NCI-H187 treated with DMSO at 0.1 percent for 48 hours (cell line): ENCODE results near the gene TMEM242.
A peak's percentile ranks its signal among the peaks of the same experiment; 100 is the strongest.

ENCODE experiments used
- DNase-seq: peaks from one replicate; lab custom pipeline; 2025; lab: John Stamatoyannopoulos, UW

Gene TMEM242

GRCh38 chr6:157288575-157288974 is 34.7 kb downstream of the TMEM242 start:
- no peak for DNase-seq

- DNase-seq, result no peak
Observed at GRCh38 chr6:157287923-157288322, 35.4 kb downstream of the TMEM242 start.

DNA sequence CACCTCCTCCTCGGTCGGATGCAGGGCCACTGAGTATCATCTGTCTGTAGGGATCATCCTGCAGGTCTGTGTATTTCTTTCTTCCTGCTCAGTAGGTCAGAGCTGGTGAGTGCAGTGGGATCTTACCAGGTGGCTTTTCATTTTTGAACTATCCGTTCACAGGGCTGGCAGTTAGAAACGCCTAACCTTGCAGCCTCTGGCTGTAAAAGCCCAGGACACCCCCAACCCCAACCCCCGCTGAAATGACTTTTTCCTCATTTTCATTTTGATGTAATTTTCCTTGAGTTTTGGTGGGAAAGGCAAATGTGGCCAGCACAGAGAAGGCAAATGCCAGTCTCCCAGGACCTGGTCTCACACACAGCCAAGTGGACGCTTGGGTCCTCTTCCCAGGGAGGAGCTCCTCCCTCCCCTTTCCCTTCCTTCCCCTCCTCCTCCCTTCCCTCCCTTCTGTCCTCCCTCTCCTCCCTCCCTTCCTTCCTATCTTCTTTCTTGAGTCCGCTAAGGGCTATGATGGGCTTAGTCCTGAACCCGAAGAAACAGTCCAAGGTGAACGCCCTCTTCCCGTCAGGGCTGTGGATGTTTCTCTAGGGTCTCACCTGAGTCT is 36.0 kb downstream of the TMEM242 start:
- no peak for DNase-seq

DNA sequence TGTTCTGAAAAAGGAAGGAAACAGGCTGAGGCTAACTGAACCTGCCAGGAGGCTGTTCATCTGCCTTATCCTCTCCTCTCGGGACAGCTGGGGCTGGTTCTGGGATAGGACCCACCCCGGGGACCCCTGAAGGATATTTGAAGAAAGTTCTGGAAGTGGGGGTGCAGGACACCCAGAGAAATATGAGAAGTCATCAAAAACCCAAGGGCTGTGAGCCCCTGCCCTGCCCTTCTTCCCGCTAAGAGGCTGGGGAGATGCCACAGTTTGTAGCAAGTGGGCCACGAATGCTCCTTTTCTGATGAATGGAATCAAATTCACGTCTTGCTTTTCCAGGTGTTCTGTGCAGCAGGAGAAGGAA is 37.9 kb downstream of the TMEM242 start:
- DNase-seq, result no peak

DNA sequence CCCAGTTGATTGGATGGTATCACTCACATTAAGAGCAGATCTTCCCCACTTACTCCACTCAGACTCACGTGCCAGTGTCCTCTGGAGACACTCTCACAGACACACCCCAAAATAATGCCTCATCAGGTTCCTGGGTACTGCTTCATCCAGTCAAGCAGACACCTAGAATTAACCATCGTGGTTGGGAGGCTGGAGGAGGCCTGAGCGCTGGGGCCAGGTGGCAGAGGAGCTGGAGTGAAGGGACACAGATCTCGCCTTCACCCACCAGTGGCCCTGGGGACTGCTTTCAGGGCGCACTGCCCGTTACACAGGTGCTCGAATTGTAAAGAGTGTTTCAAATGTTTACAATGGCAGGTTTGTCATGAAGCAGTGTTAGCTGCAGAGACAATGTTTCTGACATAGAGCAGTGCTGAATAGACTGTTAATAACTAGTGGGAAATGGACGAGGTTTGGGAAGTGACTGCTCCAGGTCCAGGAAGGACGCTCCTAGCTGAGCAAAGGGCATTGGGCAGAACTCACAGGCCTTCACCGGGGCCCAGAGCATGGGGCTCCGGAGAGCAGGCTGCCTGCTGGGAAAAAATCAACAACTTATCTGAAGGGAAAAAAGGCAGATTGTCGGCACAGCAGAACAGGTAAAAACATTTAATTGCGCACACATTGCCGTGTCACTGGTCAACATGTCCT is 38.4 kb downstream of the TMEM242 start:
- no peak for DNase-seq

DNA sequence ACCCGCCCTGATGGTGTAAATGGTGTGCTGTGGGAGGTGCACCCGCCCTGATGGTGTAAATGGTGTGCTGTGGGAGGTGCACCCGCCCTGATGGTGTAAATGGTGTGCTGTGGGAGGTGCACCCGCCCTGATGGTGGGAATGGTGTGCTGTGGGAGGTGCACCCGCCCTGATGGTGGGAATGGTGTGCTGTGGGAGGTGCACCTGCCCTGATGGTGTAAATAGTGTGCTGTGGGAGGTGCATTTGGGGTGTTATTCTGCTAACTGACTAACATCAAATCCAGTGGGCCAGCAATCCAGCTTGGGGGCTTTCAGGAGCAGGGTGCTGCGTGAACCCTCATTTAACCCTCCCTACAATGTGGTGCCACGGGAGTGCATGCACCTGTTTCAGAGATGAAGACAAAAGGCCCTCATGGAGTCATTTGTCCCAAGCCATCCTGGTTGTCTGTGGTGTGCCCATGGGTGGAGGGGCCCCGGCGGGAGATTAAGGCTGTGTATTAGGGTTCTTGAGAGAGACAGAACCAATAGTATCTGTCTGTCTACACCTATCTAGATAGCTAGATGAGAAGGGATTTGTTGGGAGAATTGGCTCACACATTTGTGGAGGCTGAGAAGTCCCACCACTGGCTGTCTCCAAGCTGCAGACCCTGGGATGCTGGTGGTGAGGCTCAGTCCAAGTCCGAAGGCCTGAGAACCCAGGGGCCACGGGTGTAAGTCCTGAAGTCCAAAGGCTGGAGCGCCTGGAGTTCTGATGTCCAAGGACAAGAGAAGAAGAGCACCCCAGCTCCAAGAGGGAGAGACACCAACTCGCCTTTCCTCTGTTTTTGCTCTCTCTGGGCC is 39.2 kb downstream of the TMEM242 start:
- DNase-seq, result no peak

DNA sequence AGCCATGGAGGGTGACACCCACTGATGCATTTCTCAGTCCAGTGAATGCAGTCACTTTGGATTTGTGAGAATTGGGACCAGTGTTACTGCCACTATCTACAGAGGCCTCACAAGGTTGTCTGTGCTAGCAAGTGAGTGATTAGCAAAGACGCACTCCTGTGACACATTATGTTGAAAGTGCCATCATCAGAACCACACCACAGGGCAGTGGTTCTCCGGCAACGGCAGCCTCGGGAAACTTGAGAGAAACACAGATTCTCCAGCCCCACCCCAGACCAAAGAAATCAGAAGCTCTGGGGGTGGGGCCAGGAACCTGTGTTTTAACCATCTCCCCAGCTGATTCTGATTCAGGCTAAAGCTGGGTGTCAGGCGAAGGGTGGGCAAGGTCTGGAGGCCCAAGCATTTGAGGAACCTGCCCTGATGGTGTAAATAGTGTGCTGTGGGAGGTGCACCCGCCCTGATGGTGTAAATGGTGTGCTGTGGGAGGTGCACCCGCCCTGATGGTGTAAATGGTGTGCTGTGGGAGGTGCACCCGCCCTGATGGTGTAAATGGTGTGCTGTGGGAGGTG is 39.9 kb downstream of the TMEM242 start:
- no peak for DNase-seq

GRCh38 chr6:157282284-157282683 is 41.0 kb downstream of the TMEM242 start:
- DNase-seq, result no peak

DNA sequence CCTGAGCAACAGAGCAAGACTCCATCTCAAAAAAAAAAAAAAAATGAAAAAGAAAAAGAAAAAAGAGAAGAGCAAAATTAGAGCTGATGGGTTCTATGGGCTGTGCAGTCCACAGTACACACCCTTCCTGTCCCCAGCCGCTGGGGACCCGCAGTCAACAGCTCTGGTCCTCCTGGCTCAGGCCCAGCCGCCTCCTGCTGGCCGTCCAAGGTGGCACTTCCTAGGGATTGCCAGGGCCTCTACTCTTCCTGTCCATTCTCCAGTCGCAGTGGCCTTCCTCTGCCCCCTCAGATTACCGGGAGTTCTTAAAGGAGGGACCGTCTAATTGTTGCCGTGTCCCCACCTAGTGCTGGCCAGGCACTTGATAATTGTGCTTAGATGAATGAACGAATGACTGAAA is 41.7 kb downstream of the TMEM242 start:
- DNase-seq, result no peak

- DNase-seq, result no peak
Observed at GRCh38 chr6:157280947-157281346, 42.4 kb downstream of the TMEM242 start.

GRCh38 chr6:157280157-157280556 is 43.2 kb downstream of the TMEM242 start:
- DNase-seq, result no peak

GRCh38 chr6:157278171-157278570 is 45.1 kb downstream of the TMEM242 start:
- DNase-seq, result no peak

DNA sequence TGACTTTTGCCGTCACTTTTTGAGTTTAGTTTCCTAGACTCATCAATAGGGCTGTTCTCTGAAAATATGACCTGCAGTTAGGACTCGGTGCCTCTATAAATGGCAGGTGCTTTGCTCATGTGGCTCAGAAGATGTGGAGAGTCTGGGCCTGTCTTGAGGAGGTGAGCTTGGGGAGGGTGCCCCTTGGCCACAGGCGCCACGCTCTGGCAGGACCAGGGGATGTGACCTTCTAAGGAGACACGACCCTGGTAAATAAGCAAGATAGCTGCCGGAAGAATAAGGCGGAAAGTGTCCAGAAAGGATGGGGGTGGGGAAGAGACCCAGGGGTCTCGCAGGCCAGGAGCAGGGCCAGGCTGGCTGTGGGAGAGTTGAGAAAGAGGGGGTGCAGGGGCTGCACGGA is 46.6 kb downstream of the TMEM242 start:
- no peak for DNase-seq

DNA sequence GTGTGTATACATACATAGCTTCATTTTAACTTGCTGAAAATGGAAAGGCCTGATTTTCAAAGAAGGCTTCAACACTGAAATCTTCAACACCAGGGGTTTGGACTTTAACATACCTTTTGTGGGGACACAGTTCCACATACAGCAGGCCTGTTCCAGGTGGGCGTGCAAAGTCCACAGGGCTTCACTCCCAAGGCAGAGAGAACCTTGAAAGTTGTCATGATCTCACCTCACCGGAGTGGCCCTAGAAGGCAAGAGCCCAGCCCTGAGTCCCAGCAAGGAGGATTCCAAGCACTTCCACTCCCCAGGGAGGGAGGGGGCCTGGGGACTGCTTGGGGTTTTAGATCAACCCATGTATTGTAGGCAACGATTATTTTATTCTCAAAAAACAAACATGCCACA is 47.2 kb downstream of the TMEM242 start:
- no peak for DNase-seq

DNA sequence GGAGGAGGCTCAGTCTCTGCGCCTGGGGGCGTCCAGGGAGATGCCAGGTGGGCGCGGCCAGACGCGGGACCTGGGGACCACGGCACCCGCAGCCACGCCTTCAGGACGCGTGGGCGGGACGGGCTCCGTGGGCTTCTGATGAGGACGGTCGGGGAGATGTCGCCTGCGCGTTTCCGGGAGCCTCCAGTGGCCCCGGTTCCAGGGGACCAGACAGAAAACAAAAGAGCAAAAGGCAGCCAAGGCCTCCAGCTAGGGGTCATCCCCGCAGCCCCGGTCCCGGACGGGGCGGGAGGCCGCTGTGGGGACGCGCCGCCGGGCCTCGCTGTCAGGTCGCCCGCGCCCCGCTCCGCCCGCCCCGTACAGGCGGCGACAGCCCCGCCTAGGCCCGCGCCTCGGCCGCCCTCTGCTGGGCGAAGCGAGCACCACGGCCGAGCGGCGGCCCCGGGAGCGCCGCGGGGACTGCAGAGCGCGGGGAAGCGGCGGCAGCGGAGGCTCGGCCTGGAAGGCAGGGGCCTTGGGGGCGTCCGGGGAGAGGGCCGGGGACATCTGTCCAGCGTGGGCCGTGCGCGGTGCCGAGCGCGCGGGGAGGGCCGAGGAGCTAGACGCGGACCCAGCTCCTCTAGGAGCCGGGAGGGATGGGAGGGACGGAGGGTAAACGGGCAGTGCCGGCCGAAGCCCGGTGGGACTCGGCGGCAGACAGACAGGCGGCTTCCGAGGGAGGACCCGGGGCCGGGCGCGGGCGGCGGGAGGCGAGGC is 48.7 kb downstream of the TMEM242 start:
- DNase-seq, result peak; percentile 16

DNA sequence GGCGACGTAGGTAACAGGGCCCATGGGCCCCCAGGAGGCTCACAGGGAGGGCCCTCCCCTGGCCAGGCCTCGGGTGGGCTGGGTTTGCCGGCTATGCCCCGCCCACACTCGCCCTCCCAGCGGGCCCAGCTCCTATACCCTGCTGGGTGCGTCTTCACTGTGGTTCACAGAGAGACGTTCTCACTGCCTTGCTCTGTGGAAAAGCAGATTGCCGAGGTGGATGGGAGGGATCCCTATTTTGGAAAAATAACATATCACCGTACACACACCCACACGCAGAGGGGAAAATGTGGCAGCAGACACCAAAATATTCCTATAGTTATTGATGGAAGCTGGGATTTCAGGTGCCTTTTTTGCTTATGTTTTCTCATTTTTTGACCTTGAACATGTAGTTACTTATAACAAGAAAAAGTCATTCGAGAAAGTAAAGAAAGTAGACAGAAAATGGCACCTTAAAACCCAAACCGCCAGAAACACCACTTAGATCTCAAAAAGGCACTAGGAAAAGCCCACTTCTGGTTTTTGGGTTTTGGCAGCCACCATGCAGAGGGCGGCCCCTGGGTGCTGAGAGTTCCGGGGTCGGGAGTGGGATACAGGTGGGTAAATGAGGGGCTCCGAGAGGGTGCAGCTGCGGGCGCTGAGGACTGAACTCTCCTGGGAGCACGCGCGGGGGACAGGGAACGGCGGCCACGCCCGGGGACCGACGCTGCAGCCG is 49.4 kb downstream of the TMEM242 start:
- DNase-seq, result no peak

GRCh38 chr6:157272866-157273755 is 50.2 kb downstream of the TMEM242 start:
- no peak for DNase-seq

- DNase-seq, result no peak
Observed at GRCh38 chr6:157272372-157272771, 50.9 kb downstream of the TMEM242 start.

DNA sequence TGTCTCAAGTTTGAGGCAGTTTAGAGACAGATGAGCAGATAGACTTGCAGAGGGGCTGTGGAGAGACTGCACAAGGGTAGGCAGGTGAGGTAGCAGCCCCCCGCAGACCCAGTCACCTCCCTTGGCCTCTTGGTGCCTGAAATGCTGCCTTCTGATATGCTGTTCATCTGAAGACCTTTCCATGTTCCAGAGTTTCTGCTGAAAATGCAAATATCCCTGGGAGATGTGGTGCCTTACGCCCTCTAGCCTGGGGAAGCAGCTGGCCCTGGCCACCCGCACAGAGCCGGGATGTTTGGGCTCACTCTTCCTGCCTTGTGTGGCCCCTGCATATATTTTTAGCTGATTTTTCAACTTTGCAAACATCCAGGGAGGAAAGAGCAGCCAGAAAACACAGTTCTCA is 51.4 kb downstream of the TMEM242 start:
- no peak for DNase-seq

GRCh38 chr6:157271441-157271840 is 51.9 kb downstream of the TMEM242 start:
- DNase-seq, result no peak
